Endothelial cell (in vitro differentiated cells): ENCODE results near the gene GPR162. TPM values are rescaled to one million over a fixed set of nuclear protein-coding genes. Genes with fewer than 3 reads are reported as not detected.

ENCODE experiments used
- DNase-seq: peaks from one replicate; pipeline ENCODE4 v3.0.0; 2021; ENCODE audit warnings: low spot score
- H3K27ac Mint-ChIP-seq: one replicate; pipeline ENCODE4 v1.8.0; 2021; ENCODE audit warnings: mixed read lengths, inconsistent platforms; ENCODE audit not compliant: unreplicated experiment
- H3K27me3 Mint-ChIP-seq: one replicate; pipeline ENCODE4 v1.8.0; 2021; ENCODE audit warnings: mild to moderate bottlenecking, moderate library complexity, mixed read lengths, inconsistent platforms; ENCODE audit not compliant: unreplicated experiment
- H3K36me3 Mint-ChIP-seq: one replicate; pipeline ENCODE4 v1.8.0; 2021; ENCODE audit warnings: mild to moderate bottlenecking, low read depth, mixed read lengths, inconsistent platforms; ENCODE audit not compliant: unreplicated experiment
- H3K4me1 Mint-ChIP-seq: one replicate; pipeline ENCODE4 v1.8.0; 2021; ENCODE audit warnings: mild to moderate bottlenecking, mixed read lengths, inconsistent platforms; ENCODE audit not compliant: unreplicated experiment
- H3K4me3 Mint-ChIP-seq: one replicate; pipeline ENCODE4 v1.8.0; 2021; ENCODE audit warnings: mild to moderate bottlenecking, mixed read lengths, inconsistent platforms; ENCODE audit not compliant: unreplicated experiment
- H3K9me3 Mint-ChIP-seq: one replicate; pipeline ENCODE4 v1.8.0; 2021; ENCODE audit warnings: mixed read lengths, inconsistent platforms; ENCODE audit not compliant: unreplicated experiment
- total RNA-seq: library from RNA; stranded (reverse); fragmentation: NEBNext Ultra II Directional; extraction: Animal tissue kit (Norgen Biotek cat#: 25700); gene quantifications from one replicate; pipeline ENCODE4 v1.2.1, GENCODE V29; 2021; ENCODE audit not compliant: unreplicated experiment
- TF ChIP-seq, protein P1 (sequence below): fragments of 200-600 bp; sonication (generic); IDR thresholded peaks from one replicate; pipeline ENCODE4 v1.5.0; 2021; ENCODE audit warnings: antibody characterized with exemption; ENCODE audit not compliant: unreplicated experiment

The GPR162 gene
- total RNA-seq, 1 donor from 2014 or later = 52.7 TPM

DNA sequence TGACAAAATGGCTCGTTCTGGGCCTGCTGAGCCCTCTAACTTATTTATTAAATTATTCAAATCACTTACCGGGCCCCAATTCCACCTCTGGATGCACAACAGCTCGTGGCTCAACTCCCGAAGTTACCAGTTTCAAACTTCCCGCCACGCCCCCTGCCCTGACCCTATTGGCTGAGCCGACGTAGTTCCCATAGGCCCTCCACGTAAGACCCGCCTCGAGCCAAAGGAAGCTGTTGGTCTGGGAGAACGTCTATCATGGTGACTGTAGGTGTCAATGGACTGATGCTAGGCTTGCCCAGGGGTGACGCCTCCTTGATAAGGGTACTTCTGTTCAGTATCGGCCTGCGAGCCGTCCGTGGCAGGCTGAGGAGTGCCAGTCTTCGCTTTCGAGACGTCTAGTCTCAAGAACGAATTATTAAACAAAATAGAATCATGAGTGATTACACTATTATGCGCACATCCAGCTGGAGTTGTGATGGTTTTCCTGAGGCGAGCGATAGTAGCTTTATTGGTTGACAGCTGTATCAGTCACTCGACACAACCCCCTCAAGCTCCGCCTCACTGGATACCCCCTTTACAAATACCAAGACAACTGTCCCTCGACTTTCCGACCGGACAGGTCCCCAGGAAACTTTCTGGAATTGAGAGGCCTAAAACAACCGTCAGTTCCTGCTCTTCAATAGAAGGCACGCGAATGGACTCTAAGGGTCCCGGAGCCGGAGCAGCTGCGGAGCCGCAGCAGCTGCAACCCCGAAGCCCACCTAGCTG is 29.7 kb downstream of the GPR162 start, which contains the start of gene CDCA3:
Gene CDCA3, minus strand, starts transcription at position 134 of the 768 bp plus-strand sequence. CDS start 334 bp downstream, outside the sequence.
- TF ChIP-seq, protein P1, sequence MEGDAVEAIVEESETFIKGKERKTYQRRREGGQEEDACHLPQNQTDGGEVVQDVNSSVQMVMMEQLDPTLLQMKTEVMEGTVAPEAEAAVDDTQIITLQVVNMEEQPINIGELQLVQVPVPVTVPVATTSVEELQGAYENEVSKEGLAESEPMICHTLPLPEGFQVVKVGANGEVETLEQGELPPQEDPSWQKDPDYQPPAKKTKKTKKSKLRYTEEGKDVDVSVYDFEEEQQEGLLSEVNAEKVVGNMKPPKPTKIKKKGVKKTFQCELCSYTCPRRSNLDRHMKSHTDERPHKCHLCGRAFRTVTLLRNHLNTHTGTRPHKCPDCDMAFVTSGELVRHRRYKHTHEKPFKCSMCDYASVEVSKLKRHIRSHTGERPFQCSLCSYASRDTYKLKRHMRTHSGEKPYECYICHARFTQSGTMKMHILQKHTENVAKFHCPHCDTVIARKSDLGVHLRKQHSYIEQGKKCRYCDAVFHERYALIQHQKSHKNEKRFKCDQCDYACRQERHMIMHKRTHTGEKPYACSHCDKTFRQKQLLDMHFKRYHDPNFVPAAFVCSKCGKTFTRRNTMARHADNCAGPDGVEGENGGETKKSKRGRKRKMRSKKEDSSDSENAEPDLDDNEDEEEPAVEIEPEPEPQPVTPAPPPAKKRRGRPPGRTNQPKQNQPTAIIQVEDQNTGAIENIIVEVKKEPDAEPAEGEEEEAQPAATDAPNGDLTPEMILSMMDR = no peak
- peak within 1 kb of the TSS; percentile 99 for H3K4me3 Mint-ChIP-seq
- H3K27me3 Mint-ChIP-seq = peaks cover 11% of the 10 kb centered on the region
- peaks cover 31% of the 10 kb centered on the region for H3K4me1 Mint-ChIP-seq
- H3K9me3 Mint-ChIP-seq = no peaks in the 10 kb centered on the region
- DNase-seq = peak; percentile 88
- H3K36me3 Mint-ChIP-seq = peaks cover 39% of the 10 kb centered on the region
- H3K27ac Mint-ChIP-seq = peak within 1 kb of the TSS; percentile 90

DNA sequence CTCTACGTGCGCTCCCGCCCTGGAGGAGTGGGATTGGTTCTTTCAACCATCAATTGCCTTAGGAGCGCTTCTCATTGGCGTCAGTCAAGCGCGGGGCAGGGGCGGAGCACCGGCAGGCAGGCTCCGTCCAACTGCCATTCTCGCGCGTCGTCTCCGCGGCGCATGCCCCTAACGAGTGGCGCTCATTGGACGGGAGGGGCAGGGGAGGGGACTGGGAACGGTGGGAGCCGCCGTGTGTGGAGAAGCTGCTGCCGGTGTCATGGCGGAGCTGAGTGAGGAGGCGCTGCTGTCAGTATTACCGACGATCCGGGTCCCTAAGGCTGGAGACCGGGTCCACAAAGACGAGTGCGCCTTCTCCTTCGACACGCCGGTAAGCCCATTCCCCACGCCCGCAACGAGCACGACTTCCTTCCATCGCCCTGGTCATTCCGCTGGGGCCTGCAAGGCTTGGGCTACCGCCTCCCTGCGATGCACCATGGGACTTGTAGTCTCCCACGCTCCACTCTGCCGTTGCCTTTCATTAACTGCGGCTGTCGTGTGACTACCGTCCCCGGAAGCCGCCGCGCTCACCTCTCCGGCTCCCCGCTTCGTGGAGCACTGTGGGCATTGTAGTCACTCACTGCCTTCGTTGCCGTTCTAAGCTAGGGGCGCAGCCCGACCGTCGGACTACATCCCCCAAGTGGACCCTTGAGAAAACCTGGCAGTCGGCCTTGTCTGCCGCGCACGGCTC is 30.5 kb downstream of the GPR162 start, which contains the start of gene USP5:
Gene USP5, plus strand, starts transcription at position 230 of the 730 bp plus-strand sequence. Its CDS starts 30 bp downstream, at position 260.
- Mint-ChIP-seq H3K27ac (peak within 1 kb of the TSS; percentile 90), H3K4me1 (peaks cover 31% of the 10 kb centered on the region), H3K36me3 (peaks cover 38% of the 10 kb centered on the region), H3K27me3 (peaks cover 10% of the 10 kb centered on the region), H3K4me3 (peak within 1 kb of the TSS; percentile 99), H3K9me3 (no peaks in the 10 kb centered on the region)
- TF ChIP-seq, protein P1 = no peak
- DNase-seq = peak; percentile 98

DNA sequence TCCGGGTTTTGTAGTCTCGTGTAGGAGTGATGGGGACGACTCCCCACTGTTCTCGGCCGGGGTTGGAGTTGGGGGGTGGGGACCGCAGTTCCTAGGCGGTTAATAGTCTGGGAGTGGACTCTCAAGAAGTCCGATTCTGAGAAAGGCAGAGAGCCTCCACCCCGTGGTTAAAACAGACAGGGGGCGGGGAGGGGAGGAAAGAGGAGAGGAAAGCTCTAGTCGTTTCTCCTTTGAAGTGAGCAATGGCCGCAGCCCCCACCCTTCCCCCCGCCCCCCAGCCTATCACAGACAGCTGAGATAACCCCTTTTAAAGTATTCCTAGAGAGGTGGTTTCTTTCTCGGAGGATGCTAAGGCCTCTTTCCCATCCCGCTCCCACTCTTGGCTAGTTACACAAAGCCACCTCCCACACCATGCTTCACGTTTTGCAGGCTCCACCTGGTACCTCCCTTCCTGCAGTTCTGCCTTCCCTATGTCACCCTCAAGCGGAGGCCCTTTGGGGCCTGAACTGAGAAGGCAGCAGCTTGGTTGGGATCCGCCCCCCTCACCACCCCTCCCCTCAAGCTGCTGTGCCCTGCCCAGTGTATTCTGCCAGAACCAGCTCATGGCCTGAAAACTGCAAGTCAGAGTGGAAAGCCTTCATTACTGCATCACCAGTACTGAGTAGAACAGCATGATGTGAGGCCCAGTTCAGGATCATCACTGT is 31.2 kb downstream of the GPR162 start:
- no peak for DNase-seq
- Mint-ChIP-seq H3K27ac (peak overlapping the region; percentile 90), H3K4me3 (peak overlapping the region; percentile 99), H3K4me1 (peaks cover 31% of the 10 kb centered on the region), H3K9me3 (no peaks in the 10 kb centered on the region), H3K27me3 (peaks cover 10% of the 10 kb centered on the region), H3K36me3 (peaks cover 41% of the 10 kb centered on the region)
- TF ChIP-seq, protein P1 = no peak

DNA sequence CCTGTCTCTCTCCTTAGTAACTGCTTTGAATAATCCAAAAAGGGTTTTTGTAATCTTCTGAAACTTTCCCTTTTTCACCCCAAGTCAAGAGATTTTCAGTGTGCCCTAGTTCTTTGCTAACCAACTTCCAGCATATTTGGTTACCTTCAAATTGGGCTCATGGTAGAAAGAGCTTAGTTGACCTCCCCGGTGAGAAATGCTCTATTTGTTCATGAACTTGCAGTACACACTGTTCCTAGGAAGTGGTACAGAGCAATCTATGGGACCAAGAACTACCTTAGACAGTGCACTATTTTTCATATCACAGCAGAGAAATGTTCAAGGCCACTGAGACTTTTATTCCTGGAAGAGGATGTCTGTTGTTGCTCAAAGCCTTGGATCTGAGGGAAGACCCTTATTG is 32.0 kb downstream of the GPR162 start:
- H3K27me3 Mint-ChIP-seq = peaks cover 5% of the 10 kb centered on the region
- DNase-seq = no peak
- H3K9me3 Mint-ChIP-seq = no peaks in the 10 kb centered on the region
- peaks cover 41% of the 10 kb centered on the region for H3K36me3 Mint-ChIP-seq
- H3K4me1 Mint-ChIP-seq = peaks cover 31% of the 10 kb centered on the region
- H3K27ac Mint-ChIP-seq = no peak overlapping the region
- peak overlapping the region; percentile 99 for H3K4me3 Mint-ChIP-seq
- TF ChIP-seq, protein P1 = no peak
